Raji (cell line): ENCODE measurements around the gene URB1.

Experiments used
- POLR2A ChIP-seq: IDR thresholded peaks from 2 replicates; pipeline ENCODE4 v1.6.1; 2011; ENCODE audit warnings: low read depth, low read length, control low read depth; ENCODE audit not compliant: insufficient read depth

Gene URB1

GRCh38 chr21:32340863-32341848, 51.7 kb downstream of the URB1 start:
- TF ChIP-seq POLR2A = no peak

GRCh38 chr21:32338209-32338921, 54.4 kb downstream of the URB1 start:
- no peak for TF ChIP-seq POLR2A

- TF ChIP-seq POLR2A = no peak
Observed at GRCh38 chr21:32337206-32337605, 55.6 kb downstream of the URB1 start.

GRCh38 chr21:32336711-32337110, 56.1 kb downstream of the URB1 start:
- no peak for TF ChIP-seq POLR2A

GRCh38 chr21:32335601-32336575, 56.9 kb downstream of the URB1 start:
- no peak for TF ChIP-seq POLR2A

GRCh38 chr21:32334980-32335531, 57.8 kb downstream of the URB1 start:
- no peak for TF ChIP-seq POLR2A

GRCh38 chr21:32333953-32334673, 58.7 kb downstream of the URB1 start:
- TF ChIP-seq POLR2A = no peak

GRCh38 chr21:32332463-32332951, 60.3 kb downstream of the URB1 start:
- TF ChIP-seq POLR2A = no peak

GRCh38 chr21:32331444-32332305, 61.1 kb downstream of the URB1 start:
- no peak for TF ChIP-seq POLR2A

GRCh38 chr21:32330784-32331311, 62.0 kb downstream of the URB1 start:
- no peak for TF ChIP-seq POLR2A

- TF ChIP-seq POLR2A = no peak
Observed at GRCh38 chr21:32329776-32330175, 63.0 kb downstream of the URB1 start.

GRCh38 chr21:32329331-32329730, 63.5 kb downstream of the URB1 start:
- no peak for TF ChIP-seq POLR2A

- TF ChIP-seq POLR2A = no peak
Observed at GRCh38 chr21:32328595-32328994, 64.2 kb downstream of the URB1 start.

GRCh38 chr21:32325706-32326105, 67.1 kb downstream of the URB1 start:
- TF ChIP-seq POLR2A = no peak
